ENCODE measurements around the gene BTBD16.

DNA sequence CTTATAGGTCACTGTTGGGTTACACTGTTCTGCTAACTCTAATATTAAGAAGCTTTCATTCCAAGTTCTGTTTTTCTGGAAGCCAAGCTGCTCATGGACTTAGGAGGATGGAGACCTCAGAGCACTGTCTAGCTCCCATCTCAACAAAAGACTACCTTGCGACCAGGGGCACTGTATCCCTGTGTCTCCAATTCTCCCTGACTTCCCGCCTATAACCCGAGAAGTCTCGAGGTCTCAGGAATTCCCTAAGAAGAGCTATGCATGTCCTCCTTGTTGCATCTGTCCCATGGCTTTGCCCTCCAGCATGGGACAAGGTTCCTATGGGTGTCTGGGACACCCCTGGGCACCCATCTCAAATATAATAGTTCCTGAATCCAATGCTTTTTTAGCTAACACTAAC is 31.2 kb downstream of the BTBD16 start:
- TF ChIP-seq, protein P1, sequence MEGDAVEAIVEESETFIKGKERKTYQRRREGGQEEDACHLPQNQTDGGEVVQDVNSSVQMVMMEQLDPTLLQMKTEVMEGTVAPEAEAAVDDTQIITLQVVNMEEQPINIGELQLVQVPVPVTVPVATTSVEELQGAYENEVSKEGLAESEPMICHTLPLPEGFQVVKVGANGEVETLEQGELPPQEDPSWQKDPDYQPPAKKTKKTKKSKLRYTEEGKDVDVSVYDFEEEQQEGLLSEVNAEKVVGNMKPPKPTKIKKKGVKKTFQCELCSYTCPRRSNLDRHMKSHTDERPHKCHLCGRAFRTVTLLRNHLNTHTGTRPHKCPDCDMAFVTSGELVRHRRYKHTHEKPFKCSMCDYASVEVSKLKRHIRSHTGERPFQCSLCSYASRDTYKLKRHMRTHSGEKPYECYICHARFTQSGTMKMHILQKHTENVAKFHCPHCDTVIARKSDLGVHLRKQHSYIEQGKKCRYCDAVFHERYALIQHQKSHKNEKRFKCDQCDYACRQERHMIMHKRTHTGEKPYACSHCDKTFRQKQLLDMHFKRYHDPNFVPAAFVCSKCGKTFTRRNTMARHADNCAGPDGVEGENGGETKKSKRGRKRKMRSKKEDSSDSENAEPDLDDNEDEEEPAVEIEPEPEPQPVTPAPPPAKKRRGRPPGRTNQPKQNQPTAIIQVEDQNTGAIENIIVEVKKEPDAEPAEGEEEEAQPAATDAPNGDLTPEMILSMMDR (IDR thresholded peaks at IDR 0.05; ENCODE audit: extremely low read depth in 1 of 2, insufficient read depth in 1 of 2, low read depth in 1 of 2, low read length in 2 of 2) = no peak
- TF ChIP-seq POLR2A (IDR thresholded peaks at IDR 0.05; ENCODE audit: low read depth, low read length) (no peak), GATA2 (IDR thresholded peaks at IDR 0.05; ENCODE audit: insufficient read depth, insufficient read length, low read depth, low read length) (no peak), EZH2 (IDR thresholded peaks at IDR 0.05; ENCODE audit: borderline replicate concordance, low read depth, low read length, severe bottlenecking) (no peak)
